Upper lobe of right lung (tissue), 1 donor: ENCODE measurements around the gene CHERP. TPM values are rescaled to one million over a fixed set of nuclear protein-coding genes. Genes with fewer than 3 reads are reported as not detected.

ENCODE experiments used
- ATAC-seq: fragments of 200-7000 bp; cut with Tn5 transposase; one replicate; pipeline ENCODE4 v1.9.1; 2020; ENCODE audit warnings: mild to moderate bottlenecking, moderate library complexity
- DNase-seq: peaks from one replicate; pipeline ENCODE4 v3.0.0-alpha.2; 2020
- H3K27ac ChIP-seq: fragments of 200-600 bp; one replicate; pipeline ENCODE4 v1.8.0; 2022
- H3K27me3 ChIP-seq: fragments of 200-600 bp; one replicate; pipeline ENCODE4 v1.8.0; 2022; ENCODE audit warnings: mild to moderate bottlenecking
- H3K36me3 ChIP-seq: fragments of 200-600 bp; one replicate; pipeline ENCODE4 v1.8.0; 2022
- H3K4me1 ChIP-seq: fragments of 200-600 bp; one replicate; pipeline ENCODE4 v1.8.0; 2022
- H3K4me3 ChIP-seq: fragments of 200-600 bp; one replicate; pipeline ENCODE4 v1.8.0; 2022; ENCODE audit warnings: mild to moderate bottlenecking
- H3K9me3 ChIP-seq: fragments of 200-600 bp; one replicate; pipeline ENCODE4 v1.8.0; 2022
- CTCF ChIP-seq: fragments of 200-600 bp; IDR thresholded peaks from one replicate; pipeline ENCODE4 v1.8.0; 2022; ENCODE audit warnings: antibody characterized with exemption
- intact Hi-C: fragments of 100-400 bp; cut with DNase I; formaldehyde crosslinking; loops from one replicate; pipeline ENCODE4 v1.11.0; 2022
- total RNA-seq: library from RNA; stranded (reverse); fragmentation: NEBNext Ultra II Directional; extraction: Animal tissue kit (Norgen Biotek cat#: 25700); gene quantifications from one replicate; pipeline ENCODE4 v1.2.1, GENCODE V29; 2021
- donor health status: DM: no; HTN: yes; CAD: no; lungs with severe emphysema.

CHERP gene
- total RNA-seq, 1 donor from 2014 or later: 41.9 TPM

- Histone ChIP-seq H3K9me3 (no peaks in the 10 kb centered on the region), H3K27ac (no peak overlapping the region), H3K4me3 (no peak overlapping the region), H3K27me3 (no peaks in the 10 kb centered on the region), H3K4me1 (peaks cover 31% of the 10 kb centered on the region), H3K36me3 (peaks cover 47% of the 10 kb centered on the region)
- no peak for TF ChIP-seq CTCF
- ATAC-seq: no peak
- DNase-seq: no peak
- intact Hi-C loops: loop anchor here (10.0 kb wide), 1 partner anchor 45 kb away; the partner anchor contains the start of gene MED26
Measured at GRCh38 chr19:16579381-16579780, 37.1 kb upstream of the CHERP start.

GRCh38 chr19:16577531-16577985 lies 35.3 kb upstream of the CHERP start:
- Histone ChIP-seq H3K27ac (no peak overlapping the region), H3K4me1 (peaks cover 26% of the 10 kb centered on the region), H3K27me3 (no peaks in the 10 kb centered on the region), H3K36me3 (peaks cover 48% of the 10 kb centered on the region), H3K4me3 (no peak overlapping the region), H3K9me3 (no peaks in the 10 kb centered on the region)
- intact Hi-C loops: loop anchor here (10.0 kb wide), 1 partner anchor 47 kb away; the partner anchor contains the start of gene MED26
- no peak for TF ChIP-seq CTCF
- ATAC-seq (no peak), DNase-seq (no peak)

- H3K36me3 ChIP-seq: peaks cover 48% of the 10 kb centered on the region
Measured at GRCh38 chr19:16576690-16577530, 34.7 kb upstream of the CHERP start.

GRCh38 chr19:16575861-16576689 lies 33.8 kb upstream of the CHERP start:
- Histone ChIP-seq H3K4me3 (no peak overlapping the region), H3K4me1 (peaks cover 20% of the 10 kb centered on the region), H3K36me3 (peaks cover 48% of the 10 kb centered on the region), H3K27me3 (no peaks in the 10 kb centered on the region), H3K9me3 (no peaks in the 10 kb centered on the region), H3K27ac (no peak overlapping the region)
- ATAC-seq (no peak), DNase-seq (no peak)
- intact Hi-C loops: loop anchor here (10.0 kb wide), 1 partner anchor 49 kb away; the partner anchor contains the start of gene MED26
- TF ChIP-seq CTCF: no peak

More at GRCh38 chr19:16576690-16577530, 34.7 kb upstream of the CHERP start:
- peaks cover 22% of the 10 kb centered on the region for H3K4me1 ChIP-seq
- no peaks in the 10 kb centered on the region for H3K27me3 ChIP-seq
- no peak overlapping the region for H3K4me3 ChIP-seq
- ATAC-seq (no peak), DNase-seq (no peak)
- no peak overlapping the region for H3K27ac ChIP-seq
- no peak for TF ChIP-seq CTCF
- intact Hi-C loops: loop anchor here (10.0 kb wide), 1 partner anchor 48 kb away; the partner anchor contains the start of gene MED26
- no peaks in the 10 kb centered on the region for H3K9me3 ChIP-seq

- intact Hi-C loops: loop anchor here (10.0 kb wide), 1 partner anchor 50 kb away; the partner anchor contains the start of gene MED26
- H3K4me3 ChIP-seq: no peak overlapping the region
- peaks cover 26% of the 10 kb centered on the region for H3K4me1 ChIP-seq
- H3K9me3 ChIP-seq: no peaks in the 10 kb centered on the region
- no peak overlapping the region for H3K27ac ChIP-seq
- no peaks in the 10 kb centered on the region for H3K27me3 ChIP-seq
- no peak for ATAC-seq
- H3K36me3 ChIP-seq: peaks cover 48% of the 10 kb centered on the region
- no peak for DNase-seq
- TF ChIP-seq CTCF: no peak
Measured at GRCh38 chr19:16575282-16575681, 33.0 kb upstream of the CHERP start.
